Hematopoietic multipotent progenitor cell treated with erythropoietin and hydrocortisone succinate and interleukin-3 and kit ligand, for 6 days (in vitro differentiated cells): ENCODE data around the gene RPS6KA4.

Experiments
- DNase-seq: peaks from one replicate; pipeline ENCODE4 v3.0.0-alpha.2; 2015

The RPS6KA4 gene

GRCh38 chr11:64349404-64349803 is 9.6 kb upstream of the RPS6KA4 start:
- no peak for DNase-seq

- no peak for DNase-seq
Measured at GRCh38 chr11:64351136-64351631, 7.8 kb upstream of the RPS6KA4 start.

DNA sequence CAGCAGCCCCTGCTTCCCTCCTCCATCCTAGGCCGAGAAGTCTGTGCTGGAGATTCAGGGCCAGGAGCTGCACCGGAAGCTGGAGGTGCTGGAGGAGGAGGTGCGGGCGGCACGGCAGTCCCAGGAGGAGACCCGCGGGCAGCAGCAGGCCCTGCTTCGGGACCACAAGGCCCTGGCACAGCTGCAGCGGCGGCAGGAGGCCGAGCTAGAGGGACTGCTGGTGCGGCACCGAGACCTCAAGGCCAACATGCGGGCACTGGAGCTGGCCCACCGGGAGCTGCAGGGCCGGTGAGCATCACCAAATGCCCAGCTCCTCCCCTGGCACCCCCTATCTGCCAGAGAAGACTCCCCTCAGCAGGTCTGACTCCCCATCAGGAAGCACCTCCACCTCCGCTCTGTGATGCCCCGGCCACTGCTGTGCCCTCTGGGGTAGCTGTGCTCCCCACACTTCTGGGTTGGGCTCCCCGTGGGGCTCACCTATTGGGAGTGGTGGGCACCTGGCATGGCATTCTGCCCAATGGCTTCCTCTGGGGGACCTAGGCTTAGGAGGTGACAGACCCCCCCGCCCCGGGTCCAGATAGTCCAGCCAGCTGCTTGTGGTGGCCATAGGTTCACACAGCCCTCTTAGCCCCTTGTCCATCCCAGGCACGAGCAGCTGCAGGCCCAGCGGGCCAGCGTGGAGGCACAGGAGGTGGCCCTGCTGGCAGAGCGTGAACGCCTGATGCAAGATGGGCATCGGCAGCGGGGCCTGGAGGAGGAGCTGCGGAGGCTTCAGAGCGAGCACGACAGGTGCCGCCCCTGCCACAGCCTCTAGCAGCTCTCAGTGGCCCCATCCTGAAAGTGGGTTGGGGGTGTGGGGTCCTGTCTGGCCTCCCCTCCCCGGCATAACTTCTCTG is 6.6 kb upstream of the RPS6KA4 start:
- no peak for DNase-seq

DNA sequence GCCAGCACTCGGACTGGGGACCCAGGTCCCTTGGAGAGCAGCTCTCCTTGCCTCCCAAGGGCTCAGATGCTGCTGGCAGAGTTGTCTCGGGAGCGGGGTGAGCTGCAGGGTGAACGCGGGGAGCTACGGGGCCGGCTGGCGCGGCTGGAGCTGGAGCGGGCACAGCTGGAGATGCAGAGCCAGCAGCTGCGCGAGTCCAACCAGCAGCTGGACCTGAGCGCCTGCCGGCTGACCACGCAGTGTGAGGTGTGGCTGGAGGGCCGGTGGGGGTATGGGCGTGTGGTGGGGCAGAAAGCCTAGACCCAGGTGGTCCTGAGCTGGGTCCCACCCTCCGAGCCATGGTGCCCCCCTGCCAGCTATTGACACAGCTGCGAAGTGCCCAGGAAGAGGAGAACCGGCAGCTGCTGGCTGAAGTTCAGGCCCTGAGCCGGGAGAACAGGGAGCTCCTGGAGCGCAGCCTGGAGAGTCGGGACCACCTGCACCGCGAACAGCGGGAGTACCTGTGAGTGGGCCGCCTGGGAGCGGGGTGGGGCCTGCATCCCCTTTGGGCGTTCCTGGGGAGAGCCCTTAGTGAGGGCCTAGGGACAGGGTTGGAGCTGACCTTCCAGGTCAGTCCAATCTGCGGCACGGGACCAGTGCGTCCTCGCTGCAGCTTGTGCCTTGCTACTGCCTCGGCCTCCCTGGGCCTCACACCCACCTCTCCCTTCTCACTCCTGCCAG is 5.8 kb upstream of the RPS6KA4 start:
- no peak for DNase-seq

DNA sequence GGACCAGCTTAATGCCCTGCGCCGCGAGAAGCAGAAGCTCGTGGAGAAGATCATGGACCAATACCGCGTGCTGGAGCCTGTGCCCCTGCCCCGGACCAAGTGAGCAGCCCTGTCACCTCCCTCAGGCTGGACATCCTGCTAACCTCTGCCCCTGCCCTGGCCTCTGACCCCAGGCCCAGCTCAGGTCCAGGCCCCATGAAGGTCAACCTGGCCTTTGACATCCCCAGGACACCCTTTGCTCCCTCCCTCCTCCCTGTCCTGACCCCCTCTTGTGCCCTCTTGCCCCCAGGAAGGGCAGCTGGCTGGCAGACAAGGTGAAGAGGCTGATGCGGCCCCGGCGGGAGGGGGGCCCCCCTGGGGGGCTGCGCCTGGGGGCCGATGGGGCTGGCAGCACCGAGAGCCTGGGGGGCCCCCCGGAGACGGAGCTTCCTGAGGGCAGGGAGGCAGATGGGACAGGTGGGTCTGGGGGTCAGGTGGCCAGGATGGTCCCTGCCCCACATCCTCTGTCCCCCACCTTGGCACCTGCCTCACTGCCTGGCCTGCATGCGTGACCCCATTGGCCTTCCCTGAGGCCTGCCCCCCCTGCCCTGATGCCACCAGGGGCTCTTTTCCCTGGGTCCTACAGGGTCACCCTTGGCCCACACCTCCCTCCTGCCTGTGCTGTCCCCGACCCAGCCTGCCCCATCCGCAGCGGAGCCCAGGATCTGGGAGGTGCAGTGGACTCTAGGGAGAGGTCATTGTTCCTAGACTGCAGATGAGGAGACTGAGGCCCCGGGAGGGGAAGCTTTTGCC is 5.1 kb upstream of the RPS6KA4 start:
- no peak for DNase-seq

DNA sequence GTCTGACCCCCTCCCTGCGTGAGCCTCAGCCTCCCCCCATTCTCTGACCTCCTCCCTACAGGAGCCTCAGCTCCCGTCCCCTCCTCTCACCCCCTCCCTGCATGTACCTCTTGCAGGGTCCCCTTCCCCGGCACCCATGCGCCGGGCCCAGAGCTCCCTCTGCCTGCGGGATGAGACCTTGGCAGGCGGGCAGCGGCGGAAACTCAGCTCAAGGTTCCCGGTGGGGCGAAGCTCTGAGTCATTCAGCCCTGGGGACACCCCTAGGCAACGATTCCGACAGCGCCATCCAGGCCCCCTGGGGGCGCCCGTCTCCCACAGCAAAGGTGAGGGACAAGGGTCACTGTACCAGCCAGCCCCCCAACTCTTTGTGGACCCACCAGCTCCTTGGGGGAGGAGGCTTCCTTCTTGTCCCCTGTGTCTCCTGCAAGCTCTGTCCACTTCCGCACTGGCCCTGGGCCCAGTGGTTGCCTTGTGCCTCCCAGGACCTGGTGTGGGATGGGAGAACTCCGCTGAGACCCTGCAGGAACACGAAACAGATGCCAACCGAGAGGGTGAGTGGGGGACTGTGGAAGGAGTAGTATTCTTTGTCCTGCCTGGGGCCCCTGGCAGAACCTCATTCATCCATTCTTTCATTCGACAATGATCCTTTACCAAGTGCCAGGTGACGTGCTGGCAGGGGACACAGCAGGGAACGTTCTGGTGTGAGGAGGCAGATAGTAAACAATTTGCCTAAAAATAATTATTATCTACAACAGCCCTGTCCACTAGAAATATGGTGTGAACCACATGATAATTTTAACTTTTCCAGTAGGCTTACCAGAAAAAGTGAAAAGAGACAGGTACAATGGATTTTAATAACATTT is 3.7 kb upstream of the RPS6KA4 start:
- peak; percentile 91 for DNase-seq

- peak; percentile 71 for DNase-seq
Measured at GRCh38 chr11:64356498-64357411, 2.2 kb upstream of the RPS6KA4 start.

DNA sequence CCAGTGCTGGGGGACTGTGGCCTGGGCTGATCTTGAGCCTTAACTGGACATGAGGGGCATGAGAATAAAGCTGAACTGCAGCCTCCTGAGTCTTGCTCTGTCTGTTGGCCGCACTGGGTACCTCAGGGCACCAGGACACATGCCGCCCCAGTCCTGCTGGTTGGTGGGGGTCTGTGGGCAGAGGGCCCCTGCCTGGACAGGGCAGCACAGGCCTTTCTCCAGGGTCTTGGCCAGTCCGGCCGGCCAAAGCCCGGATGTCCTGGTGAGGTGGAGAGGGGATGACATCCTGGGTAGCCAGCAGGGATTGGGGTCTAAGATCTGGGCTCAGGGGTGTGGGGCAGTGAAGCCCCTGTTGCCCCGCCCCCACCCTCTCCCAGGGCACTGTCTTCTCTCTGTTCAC is 1.5 kb upstream of the RPS6KA4 start:
- DNase-seq: no peak

- DNase-seq: peak; percentile 40
Measured at GRCh38 chr11:64357904-64358535, 942 bp upstream of the RPS6KA4 start.

- DNase-seq: no peak
Measured at GRCh38 chr11:64358536-64358906, 441 bp upstream of the RPS6KA4 start.

GRCh38 chr11:64359712-64360445 is 917 bp downstream of the RPS6KA4 start:
- peak; percentile 61 for DNase-seq

DNA sequence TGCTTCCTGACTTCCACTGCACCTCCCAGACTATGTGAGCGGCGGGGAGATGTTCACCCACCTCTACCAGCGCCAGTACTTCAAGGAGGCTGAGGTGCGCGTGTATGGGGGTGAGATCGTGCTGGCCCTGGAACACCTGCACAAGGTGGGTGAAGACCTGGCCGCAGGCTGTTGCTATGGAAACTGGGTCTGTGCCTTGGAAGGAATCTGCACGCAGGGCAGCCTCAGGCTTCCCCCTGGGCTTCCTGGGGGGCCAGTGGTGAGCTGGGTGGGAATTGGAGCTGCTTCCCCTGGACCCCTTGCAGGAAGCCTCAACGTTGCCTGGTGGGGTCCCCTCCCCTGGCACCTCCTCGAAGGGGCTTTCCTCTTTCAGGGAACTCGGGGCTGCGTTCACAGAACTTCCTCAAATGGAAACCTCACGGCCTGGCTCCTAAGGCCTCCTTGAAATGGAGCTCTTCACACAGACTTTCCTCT is 1.5 kb downstream of the RPS6KA4 start:
- DNase-seq: peak; percentile 39

DNA sequence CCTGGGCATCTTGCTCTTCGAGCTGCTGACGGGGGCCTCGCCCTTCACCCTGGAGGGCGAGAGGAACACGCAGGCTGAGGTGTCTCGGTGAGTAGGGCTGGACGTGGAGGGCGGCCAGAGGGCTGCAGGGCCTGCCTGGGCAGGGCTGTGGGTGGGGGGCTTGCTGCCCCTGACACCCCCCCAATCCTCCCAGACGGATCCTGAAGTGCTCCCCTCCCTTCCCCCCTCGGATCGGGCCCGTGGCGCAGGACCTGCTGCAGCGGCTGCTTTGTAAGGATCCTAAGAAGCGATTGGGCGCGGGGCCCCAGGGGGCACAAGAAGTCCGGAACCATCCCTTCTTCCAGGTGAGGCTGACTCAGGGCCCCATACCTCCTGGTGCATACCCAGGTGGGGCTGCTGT is 2.7 kb downstream of the RPS6KA4 start:
- DNase-seq: no peak

GRCh38 chr11:64362339-64362738 is 3.4 kb downstream of the RPS6KA4 start:
- no peak for DNase-seq

DNA sequence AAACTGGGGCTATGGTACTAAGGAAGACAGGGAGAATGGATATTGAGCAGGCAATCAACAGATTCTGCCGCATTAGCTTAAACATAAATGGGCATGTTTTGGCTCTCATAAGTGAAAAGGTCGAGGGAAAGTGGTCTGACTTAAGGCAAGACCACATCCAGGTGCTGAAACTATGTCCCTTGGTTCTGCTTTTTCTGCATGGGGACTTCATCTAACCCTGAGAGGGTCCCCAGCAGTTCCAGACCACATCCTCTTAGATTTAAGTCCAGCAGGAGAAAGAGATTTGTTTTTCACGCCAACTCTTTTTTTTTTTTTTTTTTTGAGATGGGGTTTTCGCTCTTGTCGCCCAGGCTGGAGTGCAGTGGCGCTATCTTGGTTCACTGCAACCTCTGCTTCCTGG is 5.5 kb downstream of the RPS6KA4 start:
- DNase-seq: no peak

DNA sequence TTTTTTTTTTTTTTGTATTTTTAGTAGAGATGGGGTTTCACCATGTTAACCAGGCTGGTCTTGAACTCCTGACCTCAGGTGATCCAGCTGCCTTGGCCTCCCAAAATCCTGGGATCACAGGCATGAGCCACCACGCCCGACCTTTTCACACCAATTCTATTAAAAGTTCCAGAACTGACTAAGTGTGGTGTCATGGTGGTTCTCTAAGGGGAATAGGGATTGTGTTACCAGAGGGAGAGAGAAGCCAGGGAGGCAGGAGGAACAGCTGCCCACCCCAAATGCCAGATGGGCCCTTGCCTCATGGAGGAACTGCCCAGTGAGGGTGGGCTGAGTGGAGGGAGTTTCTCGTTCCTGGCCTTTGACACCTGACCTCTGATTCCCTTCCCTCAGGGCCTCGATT is 5.9 kb downstream of the RPS6KA4 start:
- no peak for DNase-seq

DNA sequence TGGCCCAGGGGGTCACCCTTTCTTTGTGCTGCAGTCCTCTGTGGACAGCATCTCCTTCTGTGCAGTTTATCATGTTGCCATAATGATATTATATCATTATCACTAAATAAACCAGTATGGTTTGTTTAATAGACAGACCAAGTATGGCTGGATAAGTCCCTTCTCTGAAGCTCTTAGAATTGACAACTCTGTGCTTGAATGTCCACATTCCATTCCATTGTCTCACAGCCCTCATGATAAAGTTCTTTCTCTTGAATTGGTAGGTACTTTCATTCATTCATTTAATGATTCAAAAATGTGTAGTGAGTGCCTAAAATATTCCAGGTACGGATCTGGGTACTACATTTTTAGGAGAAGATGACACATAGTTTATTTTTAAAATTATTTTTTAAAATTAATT is 7.8 kb downstream of the RPS6KA4 start:
- no peak for DNase-seq

- no peak for DNase-seq
Measured at GRCh38 chr11:64367931-64368672, 9.1 kb downstream of the RPS6KA4 start.

GRCh38 chr11:64368673-64369074 is 9.7 kb downstream of the RPS6KA4 start:
- DNase-seq: no peak
